ENCODE results near the gene DNAH1. TPM values are rescaled to one million over a fixed set of nuclear protein-coding genes. Genes with fewer than 3 reads are reported as not detected.

The DNAH1 gene
- polyA plus RNA-seq, 1 donor, result 6.2 TPM

Other genes with a start within 250 kb of the DNAH1 start
- 4.2 TPM for gene POC1A, start 161.9 kb upstream of the DNAH1 start, polyA plus RNA-seq (ENCODE audit: insufficient read length)
- gene ALAS1, start 118.2 kb upstream of the DNAH1 start, polyA plus RNA-seq (ENCODE audit: insufficient read length), result 30.2 TPM
- 0.28 TPM for gene TLR9, start 90.7 kb upstream of the DNAH1 start, polyA plus RNA-seq (ENCODE audit: insufficient read length)
- 30.0 TPM for gene TWF2, start 77.2 kb upstream of the DNAH1 start, polyA plus RNA-seq (ENCODE audit: insufficient read length)
- 15.9 TPM for gene PPM1M, start 70.6 kb upstream of the DNAH1 start, polyA plus RNA-seq (ENCODE audit: insufficient read length)
- 86.0 TPM for gene WDR82, start 37.7 kb upstream of the DNAH1 start, polyA plus RNA-seq (ENCODE audit: insufficient read length)
- gene GLYCTK, start 28.5 kb upstream of the DNAH1 start, polyA plus RNA-seq (ENCODE audit: insufficient read length), result 3.8 TPM
- 56.1 TPM for gene BAP1, start 93.7 kb downstream of the DNAH1 start, polyA plus RNA-seq (ENCODE audit: insufficient read length)
- gene PHF7, start 94.3 kb downstream of the DNAH1 start, polyA plus RNA-seq (ENCODE audit: insufficient read length), result 9.7 TPM
- 18.7 TPM for gene SEMA3G, start 128.8 kb downstream of the DNAH1 start, polyA plus RNA-seq (ENCODE audit: insufficient read length)
- 467 TPM for gene TNNC1, start 137.7 kb downstream of the DNAH1 start, polyA plus RNA-seq (ENCODE audit: insufficient read length)
- gene NISCH, start 139.3 kb downstream of the DNAH1 start, polyA plus RNA-seq (ENCODE audit: insufficient read length), result 71.5 TPM
- 59.9 TPM for gene STAB1, start 179.0 kb downstream of the DNAH1 start, polyA plus RNA-seq (ENCODE audit: insufficient read length)
- 78.3 TPM for gene NT5DC2, start 217.5 kb downstream of the DNAH1 start, polyA plus RNA-seq (ENCODE audit: insufficient read length)
- 12.2 TPM for gene UQCC5, start 220.3 kb downstream of the DNAH1 start, polyA plus RNA-seq (ENCODE audit: insufficient read length)

All from hindlimb muscle (tissue), 1 donor.